Measurements from ENCODE around the gene GDA.
A peak's percentile ranks its signal among the peaks of the same experiment; 100 is the strongest.

DNA sequence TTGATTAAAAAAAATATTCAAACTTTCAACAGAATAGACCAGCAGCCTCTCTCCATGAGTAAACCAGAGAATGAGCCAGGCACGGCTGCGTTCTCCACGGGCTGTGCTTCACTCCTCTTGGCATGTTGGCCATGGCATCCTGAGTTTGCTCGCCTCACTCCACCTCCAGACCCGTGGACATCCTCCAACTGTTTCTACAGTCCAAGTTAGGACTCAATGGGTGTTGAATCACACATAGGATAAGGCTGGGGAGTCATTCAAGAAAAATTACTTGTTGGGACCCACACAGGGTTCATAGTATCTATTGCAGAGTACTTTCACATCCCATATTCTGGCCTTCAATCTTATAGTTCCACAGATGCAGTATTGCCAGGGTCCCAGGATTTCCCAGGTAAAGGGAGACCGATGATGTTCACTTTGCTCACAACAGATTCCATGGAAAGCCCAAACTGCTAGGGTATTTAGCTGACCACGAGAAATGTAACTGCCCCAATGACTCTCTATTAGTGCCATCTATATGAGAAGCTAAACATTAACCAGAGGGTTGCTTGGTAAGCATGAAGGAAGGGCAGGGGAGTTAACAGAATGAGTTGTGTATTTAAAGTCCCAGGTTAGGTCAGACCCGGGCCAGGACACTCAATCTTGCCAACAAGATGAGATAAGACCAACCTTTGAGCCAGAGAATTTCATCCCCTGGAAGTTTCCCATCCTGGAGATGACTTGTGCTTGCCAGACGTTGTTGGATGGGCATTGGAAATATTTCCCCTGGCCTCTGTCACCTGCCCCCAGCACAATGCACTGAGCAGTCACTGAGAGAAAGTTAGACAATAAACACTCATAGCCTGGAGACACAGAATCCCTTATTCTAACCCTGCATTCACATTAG lies 19.7 kb upstream of the GDA start:
- TF ChIP-seq, protein P1, sequence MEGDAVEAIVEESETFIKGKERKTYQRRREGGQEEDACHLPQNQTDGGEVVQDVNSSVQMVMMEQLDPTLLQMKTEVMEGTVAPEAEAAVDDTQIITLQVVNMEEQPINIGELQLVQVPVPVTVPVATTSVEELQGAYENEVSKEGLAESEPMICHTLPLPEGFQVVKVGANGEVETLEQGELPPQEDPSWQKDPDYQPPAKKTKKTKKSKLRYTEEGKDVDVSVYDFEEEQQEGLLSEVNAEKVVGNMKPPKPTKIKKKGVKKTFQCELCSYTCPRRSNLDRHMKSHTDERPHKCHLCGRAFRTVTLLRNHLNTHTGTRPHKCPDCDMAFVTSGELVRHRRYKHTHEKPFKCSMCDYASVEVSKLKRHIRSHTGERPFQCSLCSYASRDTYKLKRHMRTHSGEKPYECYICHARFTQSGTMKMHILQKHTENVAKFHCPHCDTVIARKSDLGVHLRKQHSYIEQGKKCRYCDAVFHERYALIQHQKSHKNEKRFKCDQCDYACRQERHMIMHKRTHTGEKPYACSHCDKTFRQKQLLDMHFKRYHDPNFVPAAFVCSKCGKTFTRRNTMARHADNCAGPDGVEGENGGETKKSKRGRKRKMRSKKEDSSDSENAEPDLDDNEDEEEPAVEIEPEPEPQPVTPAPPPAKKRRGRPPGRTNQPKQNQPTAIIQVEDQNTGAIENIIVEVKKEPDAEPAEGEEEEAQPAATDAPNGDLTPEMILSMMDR (IDR thresholded peaks at IDR 0.05) = no peak
- peak; percentile 55 for TF ChIP-seq POLR2A (IDR thresholded peaks at IDR 0.05)

All from right lobe of liver (tissue), 4 donors.